Progenitor cell of endocrine pancreas (in vitro differentiated cells): ENCODE measurements around the gene RNF126. TPM values are rescaled to one million over a fixed set of nuclear protein-coding genes. Genes with fewer than 3 reads are reported as not detected.

Experiments used
- DNase-seq: peaks from one replicate; pipeline ENCODE4 v3.0.0; 2021; ENCODE audit warnings: low spot score; ENCODE audit not compliant: unreplicated experiment
- H3K27ac Mint-ChIP-seq: 2 replicates; pipeline ENCODE4 v1.8.0; 2021; ENCODE audit warnings: mild to moderate bottlenecking, moderate library complexity, mixed read lengths
- H3K27me3 Mint-ChIP-seq: 2 replicates; pipeline ENCODE4 v1.8.0; 2021; ENCODE audit warnings: mixed read lengths
- H3K36me3 Mint-ChIP-seq: 2 replicates; pipeline ENCODE4 v1.8.0; 2022; ENCODE audit warnings: mixed read lengths; ENCODE audit not compliant: insufficient read depth
- H3K4me1 Mint-ChIP-seq: 2 replicates; pipeline ENCODE4 v1.8.0; 2021; ENCODE audit warnings: low read depth, mixed read lengths
- H3K4me3 Mint-ChIP-seq: 2 replicates; pipeline ENCODE4 v1.8.0; 2021; ENCODE audit warnings: low read depth, mild to moderate bottlenecking, moderate library complexity, mixed read lengths
- H3K9me3 Mint-ChIP-seq: 2 replicates; pipeline ENCODE4 v1.8.0; 2021; ENCODE audit warnings: low read depth, mixed read lengths
- CTCF ChIP-seq: fragments of 200-600 bp; sonication (generic); IDR thresholded peaks from one replicate; pipeline ENCODE4 v1.5.0; 2021; ENCODE audit warnings: antibody characterized with exemption, mild to moderate bottlenecking; ENCODE audit not compliant: unreplicated experiment
- total RNA-seq: library from RNA; stranded (reverse); gene quantifications from 2 replicates; pipeline ENCODE4 v1.2.1, GENCODE V29; 2021

RNF126 gene
- total RNA-seq, 1 donor from 2014 or later = 37.3 TPM

GRCh38 chr19:653425-653824 lies 9.6 kb downstream of the RNF126 start:
- TF ChIP-seq CTCF = no peak
- Mint-ChIP-seq H3K4me3 (no peak overlapping the region), H3K27me3 (no peaks in the 10 kb centered on the region), H3K9me3 (no peaks in the 10 kb centered on the region), H3K27ac (no peak overlapping the region), H3K4me1 (no peaks in the 10 kb centered on the region), H3K36me3 (no peaks in the 10 kb centered on the region)
- no peak for DNase-seq

GRCh38 chr19:652467-653389 lies 10.3 kb downstream of the RNF126 start:
- H3K4me1 Mint-ChIP-seq = no peaks in the 10 kb centered on the region
- no peaks in the 10 kb centered on the region for H3K36me3 Mint-ChIP-seq
- DNase-seq = no peak
- no peaks in the 10 kb centered on the region for H3K27me3 Mint-ChIP-seq
- TF ChIP-seq CTCF = no peak
- no peaks in the 10 kb centered on the region for H3K9me3 Mint-ChIP-seq
- no peak overlapping the region for H3K4me3 Mint-ChIP-seq
- no peak overlapping the region for H3K27ac Mint-ChIP-seq

GRCh38 chr19:651991-652390 lies 11.0 kb downstream of the RNF126 start:
- Mint-ChIP-seq H3K36me3 (no peaks in the 10 kb centered on the region), H3K9me3 (no peaks in the 10 kb centered on the region), H3K27ac (no peak overlapping the region), H3K4me3 (no peak overlapping the region), H3K27me3 (no peaks in the 10 kb centered on the region), H3K4me1 (no peaks in the 10 kb centered on the region)
- TF ChIP-seq CTCF = no peak
- no peak for DNase-seq

- no peaks in the 10 kb centered on the region for H3K4me1 Mint-ChIP-seq
- H3K4me3 Mint-ChIP-seq = no peak overlapping the region
- no peak for TF ChIP-seq CTCF
These were observed 11.7 kb downstream of the RNF126 start for GRCh38 chr19:651114-651818.

GRCh38 chr19:650121-650520 lies 12.9 kb downstream of the RNF126 start:
- H3K36me3 Mint-ChIP-seq = peaks cover 2% of the 10 kb centered on the region
- H3K27me3 Mint-ChIP-seq = no peaks in the 10 kb centered on the region
- no peak for TF ChIP-seq CTCF
- H3K9me3 Mint-ChIP-seq = no peaks in the 10 kb centered on the region
- no peak overlapping the region for H3K27ac Mint-ChIP-seq
- no peak for DNase-seq
- no peaks in the 10 kb centered on the region for H3K4me1 Mint-ChIP-seq
- no peak overlapping the region for H3K4me3 Mint-ChIP-seq

More at GRCh38 chr19:651114-651818, 11.7 kb downstream of the RNF126 start:
- Mint-ChIP-seq H3K27ac (no peak overlapping the region), H3K36me3 (peaks cover under 1% of the 10 kb centered on the region), H3K9me3 (no peaks in the 10 kb centered on the region), H3K27me3 (no peaks in the 10 kb centered on the region)
- no peak for DNase-seq
